Measurements from ENCODE around the gene PRND.

- TF ChIP-seq CTCF (conservative IDR thresholded peaks at IDR 0.05; ENCODE audit: low read depth, low read length) (no peak), USF2 (IDR thresholded peaks at IDR 0.05; ENCODE audit: low read depth, low read length) (no peak), MXI1 (IDR thresholded peaks at IDR 0.05; ENCODE audit: borderline replicate concordance, low read depth, low read length) (no peak), RFX5 (IDR thresholded peaks at IDR 0.05; ENCODE audit: low read depth, low read length) (no peak), POLR2A (IDR thresholded peaks at IDR 0.05; ENCODE audit: low read depth, low read length) (no peak), CEBPB (IDR thresholded peaks at IDR 0.05; ENCODE audit: low read depth, low read length) (no peak), SMC3 (IDR thresholded peaks at IDR 0.05; ENCODE audit: low read depth, low read length) (no peak), RAD21 (IDR thresholded peaks at IDR 0.05; ENCODE audit: low read length) (no peak)
Measured at GRCh38 chr20:4697831-4698221, 23.9 kb upstream of the PRND start.

All from IMR-90 (cell line).